Astrocyte of the spinal cord (primary cell): Measurements from ENCODE around the gene PPOX.

Experiments used
- DNase-seq: peaks from one replicate; pipeline ENCODE4 v3.0.0; 2011; ENCODE audit warnings: low read depth, low spot score
- H3K4me3 ChIP-seq: 2 replicates; pipeline ENCODE4 v1.5.1; 2011; ENCODE audit warnings: low read depth, mild to moderate bottlenecking, low read length, moderate library complexity
- in situ Hi-C: cut with HindIII; loops from 2 replicates; pipeline ENCODE4 v1.10.0; 2017; ENCODE audit warnings: low sequenced_read_pairs
- TF ChIP-seq, protein P1 (sequence below): IDR thresholded peaks from 2 replicates; pipeline ENCODE4 v1.5.1; 2012; ENCODE audit warnings: low read depth, mild to moderate bottlenecking, low read length, inconsistent platforms

PPOX gene

DNA sequence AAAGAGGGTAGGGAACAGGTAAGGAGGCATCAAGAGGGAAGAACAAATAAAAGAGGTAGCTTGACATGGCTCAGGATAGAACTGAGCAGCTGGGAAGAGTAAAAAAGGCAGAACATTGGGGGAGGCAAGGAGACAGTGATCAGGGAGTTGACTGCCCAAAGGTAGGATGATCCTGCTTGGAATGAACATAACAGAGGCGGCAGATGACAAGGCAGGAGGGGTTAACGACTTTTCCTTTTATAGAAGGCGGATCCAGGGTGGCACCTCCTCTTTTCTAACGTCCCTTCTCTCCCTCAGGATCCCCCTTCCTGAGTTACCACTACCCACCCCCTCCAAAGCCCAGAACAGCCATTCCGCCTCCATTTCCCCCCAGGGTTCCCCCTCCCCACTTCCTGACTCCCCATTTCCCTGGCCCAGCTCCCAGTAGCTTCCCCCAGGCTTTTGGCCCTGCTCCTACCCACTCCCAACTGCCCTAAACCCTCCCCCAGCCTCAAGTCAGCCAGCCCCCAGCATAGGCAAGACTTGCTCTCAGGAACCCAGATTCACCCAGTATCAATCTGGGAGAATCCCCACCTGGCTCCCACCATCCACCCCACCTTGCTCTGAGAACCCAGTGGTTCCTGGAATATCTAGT lies 33.4 kb downstream of the PPOX start:
- no peak for DNase-seq
- in situ Hi-C loops, result loop anchor here (25.0 kb wide), 1 partner anchor 163 kb away; the partner anchor contains the start of gene CFAP126
- TF ChIP-seq, protein P1, sequence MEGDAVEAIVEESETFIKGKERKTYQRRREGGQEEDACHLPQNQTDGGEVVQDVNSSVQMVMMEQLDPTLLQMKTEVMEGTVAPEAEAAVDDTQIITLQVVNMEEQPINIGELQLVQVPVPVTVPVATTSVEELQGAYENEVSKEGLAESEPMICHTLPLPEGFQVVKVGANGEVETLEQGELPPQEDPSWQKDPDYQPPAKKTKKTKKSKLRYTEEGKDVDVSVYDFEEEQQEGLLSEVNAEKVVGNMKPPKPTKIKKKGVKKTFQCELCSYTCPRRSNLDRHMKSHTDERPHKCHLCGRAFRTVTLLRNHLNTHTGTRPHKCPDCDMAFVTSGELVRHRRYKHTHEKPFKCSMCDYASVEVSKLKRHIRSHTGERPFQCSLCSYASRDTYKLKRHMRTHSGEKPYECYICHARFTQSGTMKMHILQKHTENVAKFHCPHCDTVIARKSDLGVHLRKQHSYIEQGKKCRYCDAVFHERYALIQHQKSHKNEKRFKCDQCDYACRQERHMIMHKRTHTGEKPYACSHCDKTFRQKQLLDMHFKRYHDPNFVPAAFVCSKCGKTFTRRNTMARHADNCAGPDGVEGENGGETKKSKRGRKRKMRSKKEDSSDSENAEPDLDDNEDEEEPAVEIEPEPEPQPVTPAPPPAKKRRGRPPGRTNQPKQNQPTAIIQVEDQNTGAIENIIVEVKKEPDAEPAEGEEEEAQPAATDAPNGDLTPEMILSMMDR, result no peak
- H3K4me3 ChIP-seq, result no peak overlapping the region

GRCh38 chr1:161200421-161200991 lies 34.3 kb downstream of the PPOX start:
- TF ChIP-seq, protein P1, result no peak
- in situ Hi-C loops, result loop anchor here (25.0 kb wide), 1 partner anchor 162 kb away; the partner anchor contains the start of gene CFAP126
- no peak for DNase-seq
- H3K4me3 ChIP-seq, result no peak overlapping the region

DNA sequence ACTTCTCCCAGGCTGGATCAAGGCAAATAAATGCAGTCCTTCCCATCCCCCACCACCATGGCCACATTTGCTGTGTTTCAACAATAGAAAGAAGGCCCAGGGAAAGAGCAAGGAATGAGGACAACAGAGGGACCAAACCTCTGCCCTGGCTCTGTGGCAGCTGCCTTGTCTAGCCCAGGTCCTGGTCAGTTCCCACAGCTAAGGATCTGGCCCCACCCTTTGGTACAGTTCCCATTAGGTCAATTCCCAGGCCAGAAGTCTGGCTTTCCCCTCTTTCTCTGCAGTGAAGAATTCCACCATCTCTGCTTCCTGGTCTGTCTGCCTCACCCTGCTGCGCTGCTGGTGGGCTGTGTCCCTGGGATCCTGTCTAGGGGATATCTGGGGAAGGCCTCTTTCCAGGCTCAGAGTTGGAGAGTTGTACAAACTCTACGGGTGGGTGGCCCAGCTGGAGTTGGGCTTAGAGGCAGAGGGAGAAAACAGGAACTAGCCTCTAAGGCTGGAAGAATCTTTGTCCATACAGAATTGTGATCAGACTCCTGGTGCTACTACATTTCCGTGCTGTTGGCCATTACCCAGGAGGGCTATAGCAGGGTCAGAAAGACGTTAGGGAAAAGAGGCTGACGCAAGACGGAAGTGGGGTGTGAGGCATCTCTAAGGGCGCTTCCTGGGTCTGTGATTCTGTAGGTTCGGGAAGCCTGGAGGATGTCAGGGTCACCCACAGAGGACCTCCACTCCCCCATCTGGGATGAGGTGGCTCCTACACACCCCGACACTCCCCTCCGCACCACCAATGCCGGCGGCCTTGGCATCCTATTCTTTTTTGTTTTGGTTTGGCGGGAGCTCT lies 35.0 kb downstream of the PPOX start:
- peak; percentile 24 for DNase-seq
- in situ Hi-C loops, result loop anchor here (25.0 kb wide), 1 partner anchor 161 kb away; the partner anchor contains the start of gene CFAP126
- H3K4me3 ChIP-seq, result peak overlapping the region; percentile 63
- TF ChIP-seq, protein P1, result no peak

- peak; percentile 99 for DNase-seq
- TF ChIP-seq, protein P1, result peak; percentile 34
- in situ Hi-C loops, result loop anchor here (25.0 kb wide), 1 partner anchor 160 kb away; the partner anchor contains the start of gene CFAP126
- H3K4me3 ChIP-seq, result peak within 1 kb of the TSS; percentile 63
Observed at GRCh38 chr1:161201836-161202712, 35.8 kb downstream of the PPOX start, which contains the start of gene NDUFS2. Gene NDUFS2 (plus strand): TSS chr1:161202367. CDS start chr1:161202386, 19 bp downstream.

DNA sequence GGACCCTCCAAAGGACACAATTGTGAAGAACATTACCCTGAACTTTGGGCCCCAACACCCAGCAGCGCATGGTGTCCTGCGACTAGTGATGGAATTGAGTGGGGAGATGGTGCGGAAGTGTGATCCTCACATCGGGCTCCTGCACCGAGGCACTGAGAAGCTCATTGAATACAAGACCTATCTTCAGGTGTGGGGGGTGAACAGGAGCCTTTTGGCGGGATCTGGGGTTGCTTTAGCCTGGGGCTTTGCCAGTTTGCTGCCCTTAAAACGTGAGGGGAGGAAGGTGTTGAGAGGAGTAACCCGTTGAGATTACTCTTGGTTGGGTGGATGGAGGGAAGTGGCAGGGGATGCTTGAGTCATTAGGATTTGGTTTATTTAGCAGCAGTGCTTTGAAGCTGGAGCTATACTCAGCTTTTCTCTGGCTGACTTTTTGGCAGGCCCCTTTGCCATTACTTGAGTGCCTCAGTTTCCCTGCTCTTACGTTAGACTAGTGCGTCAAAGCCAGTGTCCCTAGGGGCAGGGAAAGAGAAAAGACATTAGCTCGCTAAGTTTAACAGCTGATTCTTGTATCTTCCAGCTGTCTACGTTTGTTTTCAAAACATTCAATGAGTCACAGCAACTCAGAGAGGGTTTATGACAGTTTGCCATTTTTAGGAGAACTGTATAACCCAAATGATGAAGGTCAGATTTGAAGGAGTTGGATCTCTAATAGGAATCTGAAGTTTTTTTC lies 40.4 kb downstream of the PPOX start:
- TF ChIP-seq, protein P1, result no peak
- DNase-seq, result no peak
- no peak overlapping the region for H3K4me3 ChIP-seq
- in situ Hi-C loops, result loop anchor here (25.0 kb wide), 1 partner anchor 156 kb away; the partner anchor contains the start of gene CFAP126
